Erythroblast (primary cell): ENCODE results near the gene GAPT.

ENCODE experiments used
- GATA1 ChIP-seq: IDR thresholded peaks from 2 replicates; pipeline ENCODE4 v1.6.1; 2011; ENCODE audit warnings: low read depth, mild to moderate bottlenecking, control low read depth, low read length, moderate library complexity
- POLR2A ChIP-seq: IDR thresholded peaks from 2 replicates; pipeline ENCODE4 v1.6.1; 2011; ENCODE audit warnings: mild to moderate bottlenecking, low read length

DNA sequence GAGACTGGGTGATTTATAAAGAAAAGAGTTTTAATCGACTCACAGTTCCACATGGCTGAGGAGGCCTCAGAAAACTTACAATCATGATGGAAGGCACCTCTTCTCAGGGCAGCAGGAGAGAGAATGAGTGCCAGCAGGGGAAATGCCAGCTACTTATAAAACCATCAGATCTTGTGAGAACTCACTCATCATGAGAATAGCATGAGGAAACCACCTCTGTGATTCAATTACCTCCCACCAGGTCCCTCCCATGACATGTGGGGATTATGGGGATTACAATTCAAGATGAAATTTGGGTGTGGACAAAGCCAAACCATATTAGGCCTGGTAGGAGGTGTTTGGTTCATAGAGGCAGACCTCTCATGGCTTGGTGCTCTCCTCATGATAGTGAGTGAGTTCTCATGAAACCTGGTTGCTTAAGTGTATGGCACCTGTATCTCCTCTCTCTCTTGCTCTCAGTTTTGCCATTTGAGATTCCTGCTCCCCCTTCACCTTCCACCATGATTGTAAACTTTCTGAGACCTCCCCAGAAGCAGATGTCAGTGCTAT lies 39.8 kb downstream of the GAPT start:
- TF ChIP-seq POLR2A, result no peak
- TF ChIP-seq GATA1, result no peak
